Spleen (tissue), 7 donors: Measurements from ENCODE around the gene PLEKHA5.

Experiments used
- POLR2A ChIP-seq, 3 donors: fragments of 450-650 bp; IDR thresholded peaks; one replicate each; pipeline ENCODE4 v1.5.1; 2017; ENCODE audit warnings: antibody characterized with exemption in 3 of 3, mild to moderate bottlenecking in 1 of 3
- POLR2AphosphoS5 ChIP-seq, 3 donors: sonication (generic); formaldehyde crosslinking; IDR thresholded peaks; one replicate each; pipeline ENCODE4 v1.5.1; 2017; ENCODE audit warnings: antibody characterized with exemption in 3 of 3
- TF ChIP-seq, protein P1 (sequence below), 11 experiments: fragments of 200-600 bp in 7 of 11; fragments of 450-650 bp in 4 of 11; sonication (generic) in 4 of 11; IDR thresholded peaks in 8 of 11; conservative IDR thresholded peaks in 3 of 11; 1 replicate in 7 of 11; 2 replicates in 4 of 11; pipeline versions ENCODE4 v1.4.0 to v1.8.0; 2016 to 2021; ENCODE audit warnings: antibody characterized with exemption in 11 of 11, inconsistent platforms in 4 of 11, mild to moderate bottlenecking in 1 of 11
- donor health status: DM: no; HTN: no; CAD: no; lungs with moderate emphysema.
- donor health status: DM: no; HTN: no; CAD: no.
- donor health status: DM: no; HTN: no; CAD: no.

DNA sequence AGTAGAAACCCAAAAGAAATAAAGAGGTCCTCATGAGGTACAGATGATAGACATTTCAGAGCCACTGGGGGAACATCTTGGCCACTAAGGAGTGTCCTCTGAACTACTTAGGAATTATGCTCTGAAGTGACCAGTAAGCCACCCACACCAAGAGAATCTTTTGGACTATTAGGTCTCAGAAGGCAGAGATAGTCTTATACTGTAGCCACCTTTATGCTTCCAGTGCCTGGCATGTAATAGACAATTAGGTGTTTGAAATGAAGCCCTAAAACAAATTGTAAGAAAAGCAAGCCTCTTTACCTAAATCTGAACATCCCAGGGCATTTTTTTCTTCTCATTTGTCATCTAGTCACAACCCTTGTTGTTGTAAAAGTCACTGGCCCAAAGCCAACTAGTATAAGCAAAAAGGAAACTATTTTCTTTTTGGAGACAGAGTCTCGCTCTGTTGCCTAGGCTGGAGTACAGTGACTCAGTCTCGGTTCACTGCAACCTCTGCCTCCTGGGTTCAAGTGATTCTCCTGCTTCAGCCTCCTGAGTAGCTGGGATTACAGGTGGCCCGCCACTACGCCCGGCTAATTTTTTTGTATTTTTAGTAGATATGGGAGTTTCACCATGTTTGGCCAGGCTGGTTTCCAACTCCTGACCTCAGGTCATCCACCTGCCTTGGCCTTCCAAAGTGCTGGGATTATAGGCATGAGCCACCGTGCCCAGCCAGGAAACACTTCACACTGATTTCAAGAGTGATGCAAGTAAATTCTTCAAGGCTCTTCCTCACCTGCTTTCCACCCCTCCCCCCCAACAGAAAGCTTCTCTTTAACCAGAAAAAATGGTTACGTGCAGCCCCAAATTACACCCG lies 11.1 kb downstream of the PLEKHA5 start:
- TF ChIP-seq, protein P1, sequence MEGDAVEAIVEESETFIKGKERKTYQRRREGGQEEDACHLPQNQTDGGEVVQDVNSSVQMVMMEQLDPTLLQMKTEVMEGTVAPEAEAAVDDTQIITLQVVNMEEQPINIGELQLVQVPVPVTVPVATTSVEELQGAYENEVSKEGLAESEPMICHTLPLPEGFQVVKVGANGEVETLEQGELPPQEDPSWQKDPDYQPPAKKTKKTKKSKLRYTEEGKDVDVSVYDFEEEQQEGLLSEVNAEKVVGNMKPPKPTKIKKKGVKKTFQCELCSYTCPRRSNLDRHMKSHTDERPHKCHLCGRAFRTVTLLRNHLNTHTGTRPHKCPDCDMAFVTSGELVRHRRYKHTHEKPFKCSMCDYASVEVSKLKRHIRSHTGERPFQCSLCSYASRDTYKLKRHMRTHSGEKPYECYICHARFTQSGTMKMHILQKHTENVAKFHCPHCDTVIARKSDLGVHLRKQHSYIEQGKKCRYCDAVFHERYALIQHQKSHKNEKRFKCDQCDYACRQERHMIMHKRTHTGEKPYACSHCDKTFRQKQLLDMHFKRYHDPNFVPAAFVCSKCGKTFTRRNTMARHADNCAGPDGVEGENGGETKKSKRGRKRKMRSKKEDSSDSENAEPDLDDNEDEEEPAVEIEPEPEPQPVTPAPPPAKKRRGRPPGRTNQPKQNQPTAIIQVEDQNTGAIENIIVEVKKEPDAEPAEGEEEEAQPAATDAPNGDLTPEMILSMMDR (IDR thresholded peaks at IDR 0.05 in 8 of 11, conservative IDR thresholded peaks at IDR 0.05 in 3 of 11) = no peak
- TF ChIP-seq POLR2AphosphoS5 (IDR thresholded peaks at IDR 0.05) (no peak), POLR2A (IDR thresholded peaks at IDR 0.05) (no peak)
